Measurements from ENCODE around the gene TERT. TPM values are rescaled to one million over a fixed set of nuclear protein-coding genes. Genes with fewer than 3 reads are reported as not detected.

Gene TERT
- total RNA-seq, 2 donors from 2014 or later, result 3.6 TPM; not detected in 1

DNA sequence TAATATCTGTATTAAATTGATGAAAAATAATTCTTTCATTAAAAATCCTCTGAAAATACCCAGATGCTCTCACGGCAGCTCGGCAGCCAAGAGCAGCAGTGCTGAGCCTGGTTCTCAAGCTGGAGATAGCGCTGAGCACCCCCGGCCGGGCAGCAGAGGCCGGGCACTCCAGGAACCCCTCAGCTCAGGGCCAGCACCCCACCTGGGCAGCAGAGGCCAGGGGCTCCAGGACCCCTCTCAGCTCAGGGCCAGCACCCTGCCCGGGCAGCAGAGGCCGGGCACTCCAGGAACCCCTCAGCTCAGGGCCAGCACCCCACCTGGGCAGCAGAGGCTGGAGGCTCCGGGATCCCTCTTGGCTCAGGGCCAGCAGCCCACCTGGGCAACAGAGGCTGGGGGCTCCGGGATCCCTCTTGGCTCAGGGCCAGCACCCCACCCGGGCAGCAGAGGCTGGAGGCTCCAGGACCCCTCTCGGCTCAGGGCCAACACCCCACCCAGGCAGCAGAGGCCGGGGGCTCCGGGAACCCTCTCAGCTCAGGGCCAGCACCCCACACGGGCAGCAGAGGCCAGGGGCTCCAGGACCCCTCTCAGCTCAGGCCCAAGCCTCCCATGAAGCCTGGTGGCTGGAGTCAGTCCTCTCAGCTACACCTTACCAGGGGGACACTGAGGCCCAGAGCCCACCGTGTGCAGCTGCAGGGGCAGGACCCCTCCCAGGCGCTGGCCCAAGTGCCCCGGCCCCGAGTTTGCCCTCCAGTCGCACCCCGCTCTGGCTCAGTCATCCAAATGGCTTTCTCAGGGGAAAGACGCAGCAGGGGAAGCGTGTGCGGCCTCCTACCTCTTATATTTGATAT, 28.3 kb upstream of the TERT start:
- intact Hi-C loops (cut with DNase I), result no loop called here
- DNase-seq (ENCODE audit: low spot score), result no peak
- H3K4me1 ChIP-seq (replicated peaks), result no peaks in the 10 kb centered on the region
- H3K27ac ChIP-seq, result no peak overlapping the region
- H3K36me3 ChIP-seq, result peaks cover 10 to 12% of the 10 kb centered on the region in 2 donors
- H3K27me3 ChIP-seq (replicated peaks; ENCODE audit: insufficient read depth), result no peaks in the 10 kb centered on the region
- no peak overlapping the region for H3K4me3 ChIP-seq
- TF ChIP-seq POLR2A (IDR thresholded peaks at IDR 0.05) (no peak), POLR2AphosphoS5 (IDR thresholded peaks at IDR 0.05) (no peak)
- TF ChIP-seq, protein P1, sequence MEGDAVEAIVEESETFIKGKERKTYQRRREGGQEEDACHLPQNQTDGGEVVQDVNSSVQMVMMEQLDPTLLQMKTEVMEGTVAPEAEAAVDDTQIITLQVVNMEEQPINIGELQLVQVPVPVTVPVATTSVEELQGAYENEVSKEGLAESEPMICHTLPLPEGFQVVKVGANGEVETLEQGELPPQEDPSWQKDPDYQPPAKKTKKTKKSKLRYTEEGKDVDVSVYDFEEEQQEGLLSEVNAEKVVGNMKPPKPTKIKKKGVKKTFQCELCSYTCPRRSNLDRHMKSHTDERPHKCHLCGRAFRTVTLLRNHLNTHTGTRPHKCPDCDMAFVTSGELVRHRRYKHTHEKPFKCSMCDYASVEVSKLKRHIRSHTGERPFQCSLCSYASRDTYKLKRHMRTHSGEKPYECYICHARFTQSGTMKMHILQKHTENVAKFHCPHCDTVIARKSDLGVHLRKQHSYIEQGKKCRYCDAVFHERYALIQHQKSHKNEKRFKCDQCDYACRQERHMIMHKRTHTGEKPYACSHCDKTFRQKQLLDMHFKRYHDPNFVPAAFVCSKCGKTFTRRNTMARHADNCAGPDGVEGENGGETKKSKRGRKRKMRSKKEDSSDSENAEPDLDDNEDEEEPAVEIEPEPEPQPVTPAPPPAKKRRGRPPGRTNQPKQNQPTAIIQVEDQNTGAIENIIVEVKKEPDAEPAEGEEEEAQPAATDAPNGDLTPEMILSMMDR (IDR thresholded peaks at IDR 0.05), result no peak
- WGBS, result 89% methylated on average over 24 of the region's 24 CpGs
- no peaks in the 10 kb centered on the region for H3K9me3 ChIP-seq

DNA sequence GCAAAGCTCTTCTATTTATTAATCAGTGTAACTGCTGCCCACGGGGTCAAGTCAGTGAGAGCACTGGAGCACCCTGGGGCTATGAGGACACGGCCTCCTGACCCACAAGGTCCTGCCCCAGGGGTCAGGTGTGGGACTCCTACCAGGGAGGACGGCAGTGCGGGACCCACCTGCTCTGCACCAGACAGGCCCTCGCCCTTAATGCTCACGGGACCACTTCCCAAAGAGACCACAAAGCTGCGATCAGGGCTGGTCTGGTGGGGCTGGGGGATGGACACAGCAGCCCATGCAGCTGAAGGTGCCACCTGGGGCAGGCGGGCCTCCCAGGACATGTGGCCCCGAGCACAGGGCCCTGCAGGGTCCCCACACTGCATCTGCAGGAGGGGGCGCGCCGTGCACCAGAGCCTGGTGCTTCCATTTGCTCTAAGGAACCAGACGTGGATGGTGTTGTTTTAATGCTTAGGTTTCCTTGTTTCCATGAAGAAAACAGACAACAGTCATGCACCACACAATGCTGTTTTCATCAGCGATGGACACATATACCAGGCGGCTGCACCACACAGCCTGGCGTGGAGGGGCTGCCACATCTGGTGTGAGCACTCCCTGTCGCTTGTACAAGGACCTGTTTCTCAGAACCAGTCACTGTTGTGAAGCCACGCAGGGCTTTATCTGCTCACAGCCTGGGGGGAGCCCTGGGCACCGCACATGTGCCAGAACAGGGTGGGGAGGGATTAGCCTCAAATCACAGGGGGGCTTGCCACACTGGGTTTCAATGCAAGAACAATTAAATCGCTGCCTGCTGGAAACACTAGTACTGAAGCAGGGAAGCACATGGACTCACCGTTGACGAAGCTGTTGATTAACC, 27.4 kb upstream of the TERT start:
- 94% methylated on average over 22 of the region's 22 CpGs for WGBS
- Histone ChIP-seq H3K4me1 (replicated peaks) (no peaks in the 10 kb centered on the region), H3K27me3 (replicated peaks; ENCODE audit: insufficient read depth) (no peaks in the 10 kb centered on the region), H3K36me3 (peaks cover 10 to 12% of the 10 kb centered on the region in 2 donors), H3K27ac (no peak overlapping the region), H3K4me3 (no peak overlapping the region), H3K9me3 (no peaks in the 10 kb centered on the region)
- intact Hi-C loops (cut with DNase I), result no loop called here
- TF ChIP-seq POLR2A (IDR thresholded peaks at IDR 0.05) (no peak), POLR2AphosphoS5 (IDR thresholded peaks at IDR 0.05) (no peak)
- TF ChIP-seq, protein P1 (IDR thresholded peaks at IDR 0.05), result no peak
- no peak for DNase-seq (ENCODE audit: low spot score)

DNA sequence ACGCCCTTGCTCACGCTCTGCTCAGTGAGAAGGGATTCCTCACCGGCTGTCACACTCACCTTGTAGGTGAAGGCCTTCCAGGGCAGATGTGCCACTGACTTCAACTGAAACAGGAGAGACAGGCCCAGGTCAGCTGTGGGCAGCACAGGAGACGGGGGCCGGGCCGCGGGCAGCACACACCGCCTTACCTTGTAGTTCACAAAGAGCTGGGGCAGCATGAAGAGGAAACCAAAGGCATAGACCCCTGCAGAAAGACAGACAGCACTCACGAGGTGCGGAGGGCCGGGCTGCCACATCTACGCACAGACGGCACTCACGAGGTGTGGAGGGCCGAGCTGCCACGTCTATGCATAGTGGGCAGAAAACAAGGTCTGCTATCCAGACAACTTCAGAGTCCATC, 26.7 kb upstream of the TERT start:
- H3K4me1 ChIP-seq (replicated peaks), result no peaks in the 10 kb centered on the region
- WGBS, result 93% methylated on average over 16 of the region's 16 CpGs
- no peak overlapping the region for H3K27ac ChIP-seq
- no peaks in the 10 kb centered on the region for H3K9me3 ChIP-seq
- intact Hi-C loops (cut with DNase I), result no loop called here
- peaks cover 10 to 12% of the 10 kb centered on the region in 2 donors for H3K36me3 ChIP-seq
- no peaks in the 10 kb centered on the region for H3K27me3 ChIP-seq (replicated peaks; ENCODE audit: insufficient read depth)
- TF ChIP-seq POLR2AphosphoS5 (IDR thresholded peaks at IDR 0.05) (no peak), POLR2A (IDR thresholded peaks at IDR 0.05) (no peak)
- TF ChIP-seq, protein P1 (IDR thresholded peaks at IDR 0.05), result no peak
- H3K4me3 ChIP-seq, result no peak overlapping the region
- no peak for DNase-seq (ENCODE audit: low spot score)

DNA sequence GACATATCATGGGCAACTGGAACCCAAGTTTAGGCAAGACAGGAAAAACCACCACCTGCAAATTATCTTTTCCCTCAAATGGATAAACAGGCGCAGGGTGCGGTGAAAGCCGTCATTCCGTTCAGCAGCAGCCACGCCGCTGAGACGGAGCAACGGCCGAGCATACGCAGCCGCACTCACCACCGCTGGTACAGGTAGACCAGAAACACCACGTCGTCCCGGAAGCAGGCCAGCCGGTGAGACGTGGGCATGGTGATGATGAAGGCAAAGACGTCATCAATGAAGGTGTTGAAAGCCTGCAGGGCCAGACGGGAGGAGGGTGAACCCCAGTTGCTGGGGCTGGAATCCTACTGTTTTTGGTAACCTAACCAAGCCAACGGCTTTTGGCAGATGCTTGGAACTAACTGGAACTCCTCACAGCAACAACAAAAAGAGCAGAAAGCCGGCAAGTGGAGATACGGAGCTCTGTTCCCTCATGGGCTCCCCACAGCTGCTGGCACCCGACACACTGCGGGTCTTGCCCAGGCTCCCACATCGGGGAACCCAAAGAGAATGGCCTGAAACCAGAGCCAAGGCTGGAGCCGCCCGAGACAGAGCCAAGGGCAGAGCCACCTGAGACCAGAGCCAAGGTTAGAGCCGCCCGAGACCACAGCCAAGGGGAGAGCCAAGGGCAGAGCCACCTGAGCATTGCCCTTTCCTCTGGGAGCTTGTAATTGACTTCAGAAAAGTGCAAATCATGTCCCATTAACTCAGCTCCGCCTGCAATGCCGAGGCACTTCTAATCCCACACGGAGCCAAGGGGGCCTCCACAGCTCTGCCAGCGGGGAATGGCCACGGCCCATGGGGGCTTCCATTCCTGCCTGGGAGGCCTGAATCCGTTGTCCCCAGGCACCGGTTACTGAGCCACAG, 25.8 kb upstream of the TERT start:
- no peak for DNase-seq (ENCODE audit: low spot score)
- TF ChIP-seq POLR2A (IDR thresholded peaks at IDR 0.05) (no peak), POLR2AphosphoS5 (IDR thresholded peaks at IDR 0.05) (no peak)
- TF ChIP-seq, protein P1 (IDR thresholded peaks at IDR 0.05), result no peak
- Histone ChIP-seq H3K9me3 (no peaks in the 10 kb centered on the region), H3K36me3 (peaks cover 10 to 12% of the 10 kb centered on the region in 2 donors), H3K27me3 (replicated peaks; ENCODE audit: insufficient read depth) (no peaks in the 10 kb centered on the region), H3K4me1 (replicated peaks) (peaks cover 5% of the 10 kb centered on the region), H3K4me3 (no peak overlapping the region), H3K27ac (no peak overlapping the region)
- WGBS, result 92% methylated on average over 35 of the region's 36 CpGs
- intact Hi-C loops (cut with DNase I), result no loop called here

Measured in prostate gland (tissue), 2 donors.